ENCODE measurements around the gene DCST1.

DNA sequence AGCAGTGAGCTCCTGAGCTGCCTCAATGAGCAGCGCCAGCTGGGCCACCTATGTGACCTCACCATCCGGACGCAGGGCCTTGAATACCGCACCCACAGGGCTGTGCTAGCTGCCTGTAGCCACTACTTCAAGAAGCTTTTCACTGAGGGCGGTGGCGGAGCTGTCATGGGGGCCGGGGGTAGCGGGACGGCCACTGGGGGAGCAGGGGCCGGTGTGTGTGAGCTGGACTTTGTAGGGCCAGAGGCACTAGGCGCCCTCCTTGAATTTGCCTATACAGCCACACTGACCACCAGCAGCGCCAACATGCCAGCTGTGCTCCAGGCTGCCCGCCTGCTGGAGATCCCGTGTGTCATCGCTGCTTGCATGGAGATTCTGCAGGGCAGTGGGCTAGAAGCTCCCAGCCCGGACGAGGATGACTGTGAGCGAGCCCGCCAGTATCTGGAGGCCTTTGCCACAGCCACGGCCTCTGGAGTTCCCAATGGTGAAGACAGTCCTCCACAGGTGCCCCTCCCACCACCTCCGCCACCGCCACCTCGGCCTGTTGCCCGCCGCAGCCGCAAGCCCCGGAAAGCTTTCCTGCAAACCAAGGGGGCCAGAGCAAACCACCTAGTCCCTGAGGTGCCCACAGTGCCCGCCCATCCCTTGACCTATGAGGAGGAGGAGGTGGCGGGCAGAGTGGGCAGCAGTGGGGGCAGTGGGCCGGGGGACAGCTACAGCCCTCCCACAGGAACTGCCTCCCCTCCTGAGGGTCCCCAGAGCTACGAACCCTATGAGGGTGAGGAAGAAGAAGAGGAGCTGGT, 18.7 kb upstream of the DCST1 start:
- TF ChIP-seq FOXA1 (IDR thresholded peaks at IDR 0.05): no peak
- no peak for TF ChIP-seq ELF4 (IDR thresholded peaks at IDR 0.05)
- no peak for TF ChIP-seq ZNF384 (IDR thresholded peaks at IDR 0.05)
- no peak for TF ChIP-seq BHLHE40 (IDR thresholded peaks at IDR 0.05; ENCODE audit: borderline replicate concordance)
- no peak for TF ChIP-seq HDGF (IDR thresholded peaks at IDR 0.05; ENCODE audit: borderline replicate concordance)
- TF ChIP-seq FOXM1 (IDR thresholded peaks at IDR 0.05; ENCODE audit: borderline replicate concordance): no peak
- TF ChIP-seq TARDBP (IDR thresholded peaks at IDR 0.05): no peak
- TF ChIP-seq, protein P1, sequence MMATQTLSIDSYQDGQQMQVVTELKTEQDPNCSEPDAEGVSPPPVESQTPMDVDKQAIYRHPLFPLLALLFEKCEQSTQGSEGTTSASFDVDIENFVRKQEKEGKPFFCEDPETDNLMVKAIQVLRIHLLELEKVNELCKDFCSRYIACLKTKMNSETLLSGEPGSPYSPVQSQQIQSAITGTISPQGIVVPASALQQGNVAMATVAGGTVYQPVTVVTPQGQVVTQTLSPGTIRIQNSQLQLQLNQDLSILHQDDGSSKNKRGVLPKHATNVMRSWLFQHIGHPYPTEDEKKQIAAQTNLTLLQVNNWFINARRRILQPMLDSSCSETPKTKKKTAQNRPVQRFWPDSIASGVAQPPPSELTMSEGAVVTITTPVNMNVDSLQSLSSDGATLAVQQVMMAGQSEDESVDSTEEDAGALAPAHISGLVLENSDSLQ (IDR thresholded peaks at IDR 0.05): no peak
- no peak for TF ChIP-seq SUZ12 (IDR thresholded peaks at IDR 0.05)

All from HEK293T (cell line).